ENCODE data around the gene ADGRL2.

- TF ChIP-seq POLR2A (IDR thresholded peaks at IDR 0.05) (no peak), CTCF (IDR thresholded peaks at IDR 0.05) (no peak)
These were observed 22.3 kb downstream of the ADGRL2 start for GRCh38 chr1:81823082-81823481.
